Breast epithelium (tissue), 3 donors: ENCODE data around the gene KRT2.

Experiments used
- POLR2AphosphoS5 ChIP-seq, 3 donors: sonication (generic); formaldehyde crosslinking; IDR thresholded peaks; one replicate each; pipeline ENCODE4 v1.6.1; 2017; ENCODE audit warnings: antibody characterized with exemption in 3 of 3
- TF ChIP-seq, protein P1 (sequence below), 3 donors: fragments of 450-650 bp; IDR thresholded peaks; one replicate each; pipeline ENCODE4 v1.5.1; 2016 to 2017; ENCODE audit warnings: antibody characterized with exemption in 3 of 3, mild to moderate bottlenecking in 3 of 3, moderate library complexity in 3 of 3

DNA sequence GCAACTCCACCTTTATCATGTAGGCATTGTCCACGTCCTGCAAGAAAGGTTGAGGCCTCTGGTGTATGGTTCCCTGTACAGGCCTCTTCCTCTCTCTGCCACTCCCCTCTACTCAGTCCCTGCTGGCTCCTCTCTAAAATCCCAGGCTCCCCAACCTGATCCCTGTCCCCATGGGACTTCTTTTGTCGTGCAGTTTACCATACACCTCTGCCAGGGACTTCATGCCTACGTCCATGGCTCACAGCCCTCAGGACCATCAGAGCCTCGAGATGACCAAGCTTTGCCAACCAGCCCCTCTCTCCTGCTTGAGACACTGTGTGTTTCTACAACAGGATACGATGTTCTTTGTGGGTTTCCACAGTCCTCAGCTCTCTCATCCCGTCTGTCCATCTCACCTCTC lies 2.9 kb downstream of the KRT2 start:
- TF ChIP-seq, protein P1, sequence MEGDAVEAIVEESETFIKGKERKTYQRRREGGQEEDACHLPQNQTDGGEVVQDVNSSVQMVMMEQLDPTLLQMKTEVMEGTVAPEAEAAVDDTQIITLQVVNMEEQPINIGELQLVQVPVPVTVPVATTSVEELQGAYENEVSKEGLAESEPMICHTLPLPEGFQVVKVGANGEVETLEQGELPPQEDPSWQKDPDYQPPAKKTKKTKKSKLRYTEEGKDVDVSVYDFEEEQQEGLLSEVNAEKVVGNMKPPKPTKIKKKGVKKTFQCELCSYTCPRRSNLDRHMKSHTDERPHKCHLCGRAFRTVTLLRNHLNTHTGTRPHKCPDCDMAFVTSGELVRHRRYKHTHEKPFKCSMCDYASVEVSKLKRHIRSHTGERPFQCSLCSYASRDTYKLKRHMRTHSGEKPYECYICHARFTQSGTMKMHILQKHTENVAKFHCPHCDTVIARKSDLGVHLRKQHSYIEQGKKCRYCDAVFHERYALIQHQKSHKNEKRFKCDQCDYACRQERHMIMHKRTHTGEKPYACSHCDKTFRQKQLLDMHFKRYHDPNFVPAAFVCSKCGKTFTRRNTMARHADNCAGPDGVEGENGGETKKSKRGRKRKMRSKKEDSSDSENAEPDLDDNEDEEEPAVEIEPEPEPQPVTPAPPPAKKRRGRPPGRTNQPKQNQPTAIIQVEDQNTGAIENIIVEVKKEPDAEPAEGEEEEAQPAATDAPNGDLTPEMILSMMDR (IDR thresholded peaks at IDR 0.05): no peak
- no peak for TF ChIP-seq POLR2AphosphoS5 (IDR thresholded peaks at IDR 0.05)
